Measurements from ENCODE around the gene PGM2L1. TPM values are rescaled to one million over a fixed set of nuclear protein-coding genes. Genes with fewer than 3 reads are reported as not detected.

PGM2L1 gene
- total and polyA plus RNA-seq, 9 donors: 1.0 to 6.2 (median 2.1) TPM

DNA sequence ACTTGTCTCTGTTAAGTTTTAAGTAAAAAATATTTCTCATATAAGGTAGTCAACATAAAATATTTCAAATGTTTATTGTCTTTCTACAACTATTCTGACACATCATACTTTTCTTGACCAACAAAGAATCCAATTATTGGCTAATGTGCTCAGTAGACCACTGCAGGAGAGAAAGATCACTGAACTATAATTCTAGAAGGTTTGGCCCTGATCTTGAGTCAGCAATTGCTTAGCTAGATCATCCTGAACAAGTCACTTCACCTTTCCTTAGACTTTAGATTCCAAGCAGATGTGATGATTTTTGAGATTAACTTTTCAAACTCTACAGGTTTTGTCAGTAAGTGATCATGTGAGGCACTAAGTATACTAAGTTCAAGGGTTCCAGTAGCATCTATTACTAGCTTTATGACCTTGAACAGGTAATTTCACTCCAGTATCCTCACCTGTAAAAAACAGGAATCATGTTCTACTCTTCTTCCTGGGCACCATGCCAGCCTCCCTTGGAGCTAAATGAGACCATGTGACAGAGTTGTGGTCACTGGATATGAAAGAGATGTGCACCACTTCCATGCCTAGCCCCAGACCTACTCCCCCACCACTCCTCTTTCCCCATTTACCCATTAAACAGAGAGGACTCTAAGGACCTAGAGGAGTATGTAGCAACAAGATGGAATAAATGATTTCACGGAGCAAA lies 17.3 kb downstream of the PGM2L1 start:
- Histone ChIP-seq H3K27me3 (no peaks in the 10 kb centered on the region), H3K27ac (no peak overlapping the region), H3K36me3 (no peaks in the 10 kb centered on the region), H3K9me3 (no peaks in the 10 kb centered on the region), H3K4me1 (ENCODE audit: insufficient read depth) (no peaks in the 10 kb centered on the region), H3K4me3 (no peak overlapping the region)
- intact Hi-C loops (cut with DNase I): no loop called here
- 92 to 100% (median 94%) methylated on average over 1 of the region's 1 CpG for WGBS, 3 donors
- DNase-seq: no peak
- TF ChIP-seq, protein P1, sequence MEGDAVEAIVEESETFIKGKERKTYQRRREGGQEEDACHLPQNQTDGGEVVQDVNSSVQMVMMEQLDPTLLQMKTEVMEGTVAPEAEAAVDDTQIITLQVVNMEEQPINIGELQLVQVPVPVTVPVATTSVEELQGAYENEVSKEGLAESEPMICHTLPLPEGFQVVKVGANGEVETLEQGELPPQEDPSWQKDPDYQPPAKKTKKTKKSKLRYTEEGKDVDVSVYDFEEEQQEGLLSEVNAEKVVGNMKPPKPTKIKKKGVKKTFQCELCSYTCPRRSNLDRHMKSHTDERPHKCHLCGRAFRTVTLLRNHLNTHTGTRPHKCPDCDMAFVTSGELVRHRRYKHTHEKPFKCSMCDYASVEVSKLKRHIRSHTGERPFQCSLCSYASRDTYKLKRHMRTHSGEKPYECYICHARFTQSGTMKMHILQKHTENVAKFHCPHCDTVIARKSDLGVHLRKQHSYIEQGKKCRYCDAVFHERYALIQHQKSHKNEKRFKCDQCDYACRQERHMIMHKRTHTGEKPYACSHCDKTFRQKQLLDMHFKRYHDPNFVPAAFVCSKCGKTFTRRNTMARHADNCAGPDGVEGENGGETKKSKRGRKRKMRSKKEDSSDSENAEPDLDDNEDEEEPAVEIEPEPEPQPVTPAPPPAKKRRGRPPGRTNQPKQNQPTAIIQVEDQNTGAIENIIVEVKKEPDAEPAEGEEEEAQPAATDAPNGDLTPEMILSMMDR (IDR thresholded peaks at IDR 0.05): no peak
- TF ChIP-seq EP300 (IDR thresholded peaks at IDR 0.05) (no peak), POLR2A (IDR thresholded peaks at IDR 0.05) (no peak)

DNA sequence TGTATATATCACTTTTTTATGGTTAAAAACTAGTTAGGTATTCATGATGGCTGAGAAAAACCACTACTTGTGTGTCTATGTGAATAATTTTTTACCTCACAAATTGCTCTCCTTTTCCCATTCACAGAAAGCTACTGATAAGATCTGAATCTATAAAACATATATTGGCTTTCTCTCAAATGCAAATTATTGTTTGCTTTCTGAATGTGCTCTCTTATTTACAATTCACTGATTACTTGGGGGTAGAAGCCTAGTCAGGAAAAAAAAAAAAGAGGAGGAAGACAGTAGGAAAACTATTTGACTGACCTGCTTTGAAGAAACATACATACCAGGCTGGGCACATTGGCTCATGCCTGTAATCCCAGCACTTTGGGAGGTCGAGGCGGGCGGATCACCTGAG lies 20.5 kb downstream of the PGM2L1 start:
- no peaks in the 10 kb centered on the region for H3K36me3 ChIP-seq
- TF ChIP-seq EP300 (IDR thresholded peaks at IDR 0.05) (no peak), POLR2A (IDR thresholded peaks at IDR 0.05) (no peak)
- TF ChIP-seq, protein P1 (IDR thresholded peaks at IDR 0.05): no peak
- intact Hi-C loops (cut with DNase I): no loop called here
- H3K4me3 ChIP-seq: no peak overlapping the region
- WGBS, 3 donors: 93 to 96% (median 96%) methylated on average over 3 of the region's 3 CpGs
- no peaks in the 10 kb centered on the region for H3K9me3 ChIP-seq
- no peaks in the 10 kb centered on the region for H3K4me1 ChIP-seq (ENCODE audit: insufficient read depth)
- DNase-seq: no peak
- no peak overlapping the region for H3K27ac ChIP-seq
- no peaks in the 10 kb centered on the region for H3K27me3 ChIP-seq

DNA sequence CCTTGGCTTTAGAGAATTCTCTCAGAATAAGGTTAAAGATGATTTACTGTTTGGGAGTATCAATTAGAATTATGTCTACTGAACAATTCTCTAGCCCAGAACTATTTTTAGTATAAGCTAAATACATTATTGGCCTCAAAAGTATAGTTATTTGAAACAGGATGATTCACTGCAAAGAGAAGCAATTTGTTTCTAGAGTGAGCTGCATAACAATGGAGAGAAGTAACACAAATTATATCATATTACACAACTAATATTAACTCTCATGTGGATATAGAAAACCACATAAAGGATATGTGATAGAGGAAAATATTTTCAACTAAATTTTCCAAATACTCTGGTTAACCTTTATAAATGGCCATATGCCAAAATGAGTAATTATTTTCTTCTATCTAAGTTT lies 24.9 kb downstream of the PGM2L1 start:
- H3K27me3 ChIP-seq: no peaks in the 10 kb centered on the region
- H3K4me3 ChIP-seq: no peak overlapping the region
- no peaks in the 10 kb centered on the region for H3K4me1 ChIP-seq (ENCODE audit: insufficient read depth)
- no peak overlapping the region for H3K27ac ChIP-seq
- DNase-seq: no peak
- H3K36me3 ChIP-seq: no peaks in the 10 kb centered on the region
- no peaks in the 10 kb centered on the region for H3K9me3 ChIP-seq
- intact Hi-C loops (cut with DNase I): no loop called here
- TF ChIP-seq EP300 (IDR thresholded peaks at IDR 0.05): no peak
- no peak for TF ChIP-seq POLR2A (IDR thresholded peaks at IDR 0.05)
- TF ChIP-seq, protein P1 (IDR thresholded peaks at IDR 0.05): no peak

DNA sequence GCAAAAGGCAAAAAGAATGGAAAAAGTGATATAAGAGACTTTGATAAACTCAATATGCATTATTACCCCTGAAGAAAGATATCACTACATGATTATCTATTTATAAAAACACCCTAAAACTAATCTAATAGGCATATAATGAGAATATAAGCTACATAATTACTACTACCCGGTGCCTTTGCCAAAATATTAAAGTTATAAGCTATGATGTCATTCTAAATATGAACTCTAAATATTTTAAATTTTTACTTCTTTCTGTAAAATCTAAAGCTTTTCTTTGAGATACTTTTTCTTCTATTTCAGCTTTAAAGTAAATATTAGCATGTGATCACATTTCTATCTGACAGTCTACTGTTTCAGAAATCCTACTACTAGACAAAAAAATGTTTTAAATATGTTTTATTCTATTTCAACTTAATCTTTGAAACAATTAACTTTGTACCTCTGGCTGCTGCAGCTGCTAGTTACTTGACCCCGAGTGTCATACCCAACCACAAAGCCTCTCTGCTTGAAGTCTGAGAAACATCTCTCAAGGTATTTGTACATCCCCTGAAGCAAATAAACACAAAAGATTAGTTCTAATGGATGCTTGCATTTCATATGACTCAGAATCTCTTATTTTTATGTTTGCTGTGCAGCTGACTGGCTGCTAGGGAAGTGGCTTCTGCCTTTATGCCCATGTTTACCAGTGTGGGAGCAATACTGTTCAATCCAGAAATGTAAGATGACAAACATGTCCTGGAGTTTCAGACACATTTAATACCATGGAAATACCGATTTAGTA lies 26.8 kb downstream of the PGM2L1 start:
- WGBS, 3 donors: 69 to 78% (median 74%) methylated on average over 3 of the region's 3 CpGs
- no peak overlapping the region for H3K4me3 ChIP-seq
- H3K9me3 ChIP-seq: no peaks in the 10 kb centered on the region
- H3K27ac ChIP-seq: no peak overlapping the region
- intact Hi-C loops (cut with DNase I): no loop called here
- H3K4me1 ChIP-seq (ENCODE audit: insufficient read depth): no peaks in the 10 kb centered on the region
- TF ChIP-seq EP300 (IDR thresholded peaks at IDR 0.05): no peak
- TF ChIP-seq POLR2A (IDR thresholded peaks at IDR 0.05): no peak
- TF ChIP-seq, protein P1 (IDR thresholded peaks at IDR 0.05): no peak
- H3K36me3 ChIP-seq: no peaks in the 10 kb centered on the region
- no peak for DNase-seq
- H3K27me3 ChIP-seq: no peaks in the 10 kb centered on the region

Measured in ovary (tissue), 9 donors.